ENCODE measurements around the gene ADGRV1.

Gene ADGRV1

DNA sequence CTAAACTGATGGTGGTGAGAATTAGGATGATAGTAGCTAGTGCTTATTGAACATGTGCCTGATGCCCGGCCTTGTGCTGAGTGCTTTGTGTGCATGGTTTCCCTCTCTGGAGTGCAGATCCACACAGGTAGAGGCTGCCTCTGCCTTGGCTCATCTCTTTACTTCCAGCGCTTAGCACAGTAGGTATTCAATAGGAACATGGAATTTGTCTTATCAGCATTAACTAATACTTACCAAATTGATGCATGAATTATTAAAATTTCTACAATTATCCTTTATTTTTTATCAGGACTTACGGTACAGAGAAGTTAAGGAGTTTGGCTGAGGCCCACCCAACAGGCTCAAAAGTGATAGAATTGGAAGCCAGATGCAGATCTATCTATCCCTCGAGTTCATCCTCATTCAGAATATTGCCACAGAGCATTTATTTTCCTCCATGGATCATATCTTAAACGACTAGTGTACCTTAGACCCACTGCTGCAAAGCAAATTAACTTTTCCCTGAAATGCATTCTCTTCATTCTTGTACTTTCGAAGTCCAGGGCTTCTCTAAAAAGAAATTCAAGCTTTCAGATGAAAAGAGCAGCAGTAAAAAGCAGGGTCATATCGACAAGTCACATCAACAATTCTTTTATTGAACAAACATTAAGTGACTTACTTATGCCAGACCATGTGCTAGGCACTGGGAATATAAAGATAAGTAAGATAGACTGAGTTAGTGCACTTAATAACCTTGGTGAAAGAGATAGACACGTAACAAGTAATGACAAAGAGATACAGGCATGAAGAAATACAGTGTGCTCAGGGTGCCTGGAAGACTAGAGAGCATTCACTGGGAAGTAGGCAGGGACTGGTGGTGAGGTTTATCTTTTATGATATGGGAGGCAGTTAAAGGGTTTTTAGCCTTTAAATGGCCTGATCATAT, 534.5 kb downstream of the ADGRV1 start:
- Histone ChIP-seq H3K9ac (ENCODE audit: low read depth, low read length, poor library complexity, severe bottlenecking) (no peak overlapping the region), H3K4me3 (ENCODE audit: low read length, poor library complexity, severe bottlenecking) (no peak overlapping the region), H3K9me2 (replicated peaks; ENCODE audit: low read depth, low read length) (no peaks in the 10 kb centered on the region), H3K79me2 (ENCODE audit: insufficient read depth, low read length) (no peaks in the 10 kb centered on the region), H4K20me1 (ENCODE audit: insufficient read depth, low read length, poor library complexity, severe bottlenecking) (no peaks in the 10 kb centered on the region), H3K4me1 (ENCODE audit: insufficient read depth, low read length, poor library complexity, severe bottlenecking) (no peaks in the 10 kb centered on the region), H3F3A (ENCODE audit: low read depth) (no peaks in the 10 kb centered on the region), H3K4me2 (ENCODE audit: low read depth, low read length, poor library complexity, severe bottlenecking) (no peak overlapping the region), H3K27me3 (ENCODE audit: insufficient read depth, low read length, poor library complexity, severe bottlenecking) (no peaks in the 10 kb centered on the region), H3K36me3 (ENCODE audit: insufficient read depth, low read length) (no peaks in the 10 kb centered on the region), H3K9me3 (ENCODE audit: insufficient read depth, low read depth, low read length) (no peaks in the 10 kb centered on the region), H2AFZ (ENCODE audit: low read length) (no peak overlapping the region)
- TF ChIP-seq, protein P1, sequence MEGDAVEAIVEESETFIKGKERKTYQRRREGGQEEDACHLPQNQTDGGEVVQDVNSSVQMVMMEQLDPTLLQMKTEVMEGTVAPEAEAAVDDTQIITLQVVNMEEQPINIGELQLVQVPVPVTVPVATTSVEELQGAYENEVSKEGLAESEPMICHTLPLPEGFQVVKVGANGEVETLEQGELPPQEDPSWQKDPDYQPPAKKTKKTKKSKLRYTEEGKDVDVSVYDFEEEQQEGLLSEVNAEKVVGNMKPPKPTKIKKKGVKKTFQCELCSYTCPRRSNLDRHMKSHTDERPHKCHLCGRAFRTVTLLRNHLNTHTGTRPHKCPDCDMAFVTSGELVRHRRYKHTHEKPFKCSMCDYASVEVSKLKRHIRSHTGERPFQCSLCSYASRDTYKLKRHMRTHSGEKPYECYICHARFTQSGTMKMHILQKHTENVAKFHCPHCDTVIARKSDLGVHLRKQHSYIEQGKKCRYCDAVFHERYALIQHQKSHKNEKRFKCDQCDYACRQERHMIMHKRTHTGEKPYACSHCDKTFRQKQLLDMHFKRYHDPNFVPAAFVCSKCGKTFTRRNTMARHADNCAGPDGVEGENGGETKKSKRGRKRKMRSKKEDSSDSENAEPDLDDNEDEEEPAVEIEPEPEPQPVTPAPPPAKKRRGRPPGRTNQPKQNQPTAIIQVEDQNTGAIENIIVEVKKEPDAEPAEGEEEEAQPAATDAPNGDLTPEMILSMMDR (conservative IDR thresholded peaks at IDR 0.05; ENCODE audit: low read length): no peak
- no peak for TF ChIP-seq EZH2phosphoT487 (IDR thresholded peaks at IDR 0.05; ENCODE audit: borderline replicate concordance)

DNA sequence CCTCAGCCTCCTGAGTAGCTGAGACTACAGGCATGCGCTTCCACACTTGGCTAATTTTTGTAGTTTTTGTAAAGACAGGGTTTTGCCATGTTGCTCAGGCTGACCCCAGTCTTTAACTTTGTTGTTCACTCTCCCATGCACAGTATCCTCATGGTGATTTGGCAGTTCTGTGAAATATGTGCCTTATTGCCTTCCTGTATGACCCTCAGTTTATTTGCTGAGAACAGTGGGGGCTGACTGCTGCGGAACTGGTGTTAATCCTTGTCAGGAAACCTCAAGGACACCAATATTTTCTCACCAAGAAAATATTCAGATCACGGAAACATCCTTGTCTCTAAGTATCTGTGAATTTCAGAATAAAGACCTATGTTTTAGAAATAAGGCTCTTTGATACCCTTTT, 536.7 kb downstream of the ADGRV1 start:
- Histone ChIP-seq H3F3A (ENCODE audit: low read depth) (no peaks in the 10 kb centered on the region), H3K9ac (ENCODE audit: low read depth, low read length, poor library complexity, severe bottlenecking) (no peak overlapping the region), H3K4me1 (ENCODE audit: insufficient read depth, low read length, poor library complexity, severe bottlenecking) (no peaks in the 10 kb centered on the region), H2AFZ (ENCODE audit: low read length) (no peak overlapping the region), H3K27me3 (ENCODE audit: insufficient read depth, low read length, poor library complexity, severe bottlenecking) (no peaks in the 10 kb centered on the region), H3K4me2 (ENCODE audit: low read depth, low read length, poor library complexity, severe bottlenecking) (no peak overlapping the region), H3K9me2 (replicated peaks; ENCODE audit: low read depth, low read length) (no peaks in the 10 kb centered on the region), H3K36me3 (ENCODE audit: insufficient read depth, low read length) (no peaks in the 10 kb centered on the region), H3K79me2 (ENCODE audit: insufficient read depth, low read length) (no peaks in the 10 kb centered on the region), H4K20me1 (ENCODE audit: insufficient read depth, low read length, poor library complexity, severe bottlenecking) (no peaks in the 10 kb centered on the region), H3K4me3 (ENCODE audit: low read length, poor library complexity, severe bottlenecking) (no peak overlapping the region), H3K9me3 (ENCODE audit: insufficient read depth, low read depth, low read length) (no peaks in the 10 kb centered on the region)
- TF ChIP-seq, protein P1 (conservative IDR thresholded peaks at IDR 0.05; ENCODE audit: low read length): no peak
- TF ChIP-seq EZH2phosphoT487 (IDR thresholded peaks at IDR 0.05; ENCODE audit: borderline replicate concordance): no peak

DNA sequence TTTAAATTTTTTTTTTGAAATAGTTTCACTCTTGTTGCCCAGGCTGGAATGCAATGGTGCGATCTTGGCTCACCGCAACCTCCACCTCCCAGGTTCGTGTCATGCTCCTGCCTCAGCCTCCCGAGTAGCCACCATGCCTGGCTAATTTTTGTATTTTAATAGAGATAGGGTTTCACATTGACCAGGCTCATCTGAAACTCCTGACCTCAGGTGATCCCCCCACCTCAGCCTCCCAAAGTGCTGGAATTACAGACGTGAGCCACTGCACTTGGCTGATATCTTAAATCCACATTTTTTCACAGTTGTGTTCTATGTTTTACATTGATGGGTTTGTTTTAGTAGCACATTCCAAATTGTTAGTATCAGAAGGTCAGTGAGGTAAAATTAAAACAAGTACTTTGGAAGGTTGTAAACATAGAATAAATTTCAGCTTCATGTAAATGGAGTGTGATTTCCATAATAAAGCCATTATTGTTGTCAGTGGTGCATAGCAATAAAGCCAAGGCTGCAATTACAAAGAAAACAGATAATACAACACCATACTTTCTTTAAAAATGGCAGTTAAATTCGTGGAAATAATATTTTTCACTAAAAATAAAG, 537.3 kb downstream of the ADGRV1 start:
- Histone ChIP-seq H3K27me3 (ENCODE audit: insufficient read depth, low read length, poor library complexity, severe bottlenecking) (no peaks in the 10 kb centered on the region), H3K4me2 (ENCODE audit: low read depth, low read length, poor library complexity, severe bottlenecking) (no peak overlapping the region)

More for the DNA sequence above, 537.3 kb downstream of the ADGRV1 start:
- H3K9me2 ChIP-seq (replicated peaks; ENCODE audit: low read depth, low read length): no peaks in the 10 kb centered on the region
- H2AFZ ChIP-seq (ENCODE audit: low read length): no peak overlapping the region
- no peaks in the 10 kb centered on the region for H3K9me3 ChIP-seq (ENCODE audit: insufficient read depth, low read depth, low read length)
- H3K4me3 ChIP-seq (ENCODE audit: low read length, poor library complexity, severe bottlenecking): no peak overlapping the region
- no peaks in the 10 kb centered on the region for H3K79me2 ChIP-seq (ENCODE audit: insufficient read depth, low read length)
- H3K9ac ChIP-seq (ENCODE audit: low read depth, low read length, poor library complexity, severe bottlenecking): no peak overlapping the region
- no peak for TF ChIP-seq EZH2phosphoT487 (IDR thresholded peaks at IDR 0.05; ENCODE audit: borderline replicate concordance)
- TF ChIP-seq, protein P1 (conservative IDR thresholded peaks at IDR 0.05; ENCODE audit: low read length): no peak
- no peaks in the 10 kb centered on the region for H3K4me1 ChIP-seq (ENCODE audit: insufficient read depth, low read length, poor library complexity, severe bottlenecking)
- no peaks in the 10 kb centered on the region for H3K36me3 ChIP-seq (ENCODE audit: insufficient read depth, low read length)
- no peaks in the 10 kb centered on the region for H4K20me1 ChIP-seq (ENCODE audit: insufficient read depth, low read length, poor library complexity, severe bottlenecking)
- H3F3A ChIP-seq (ENCODE audit: low read depth): no peaks in the 10 kb centered on the region

Measured in Loucy (cell line).